NCI-H1092 treated with DMSO at 0.1 percent for 48 hours (cell line): ENCODE results near the gene RAB11FIP5.

Experiments
- DNase-seq: peaks from one replicate; lab custom pipeline; 2025; lab: John Stamatoyannopoulos, UW

RAB11FIP5 gene

GRCh38 chr2:73084971-73085370 is 27.8 kb downstream of the RAB11FIP5 start:
- no peak for DNase-seq

DNA sequence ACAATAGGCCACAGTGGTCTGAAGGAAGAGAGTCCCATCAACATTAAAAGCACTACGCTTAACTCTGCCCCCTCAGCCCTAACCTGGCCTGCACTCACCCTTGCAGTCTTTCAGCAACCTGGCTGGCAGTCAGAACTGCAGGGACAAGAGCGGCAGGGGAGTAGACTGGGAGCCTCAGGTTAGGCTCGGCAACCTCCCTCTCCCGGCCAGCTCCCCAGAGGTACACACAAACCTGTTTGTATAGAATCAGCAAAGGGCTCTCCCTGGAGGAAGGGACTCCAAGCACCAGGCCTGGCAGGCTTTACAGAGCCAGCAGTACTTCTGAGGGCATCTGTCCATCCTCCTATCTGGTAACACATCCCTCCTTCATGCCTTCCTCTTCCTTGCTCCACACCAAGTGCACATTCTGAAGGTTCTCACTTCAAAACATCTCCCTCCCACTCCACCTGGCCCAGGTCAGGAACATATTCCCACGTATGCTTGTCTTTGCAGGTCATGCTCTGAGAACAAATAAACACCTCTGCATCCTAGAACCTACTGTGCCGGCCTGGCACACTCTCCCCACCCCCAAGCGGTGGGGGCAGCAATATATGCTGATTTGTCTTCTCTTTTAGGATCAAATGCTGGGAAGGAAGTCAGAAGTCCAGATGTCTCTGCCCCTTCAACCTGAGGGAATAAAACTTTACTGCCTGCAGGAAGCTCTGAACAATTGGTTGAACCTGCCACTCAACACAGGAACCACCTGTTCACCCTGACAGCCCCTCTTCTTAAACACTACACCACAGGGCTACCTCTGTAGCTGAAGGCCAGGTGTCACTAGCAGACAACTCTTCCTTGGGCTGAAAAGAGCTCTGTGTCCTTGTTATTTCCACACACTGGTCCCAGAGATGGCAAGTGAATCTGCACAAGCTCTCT is 28.6 kb downstream of the RAB11FIP5 start:
- no peak for DNase-seq

DNA sequence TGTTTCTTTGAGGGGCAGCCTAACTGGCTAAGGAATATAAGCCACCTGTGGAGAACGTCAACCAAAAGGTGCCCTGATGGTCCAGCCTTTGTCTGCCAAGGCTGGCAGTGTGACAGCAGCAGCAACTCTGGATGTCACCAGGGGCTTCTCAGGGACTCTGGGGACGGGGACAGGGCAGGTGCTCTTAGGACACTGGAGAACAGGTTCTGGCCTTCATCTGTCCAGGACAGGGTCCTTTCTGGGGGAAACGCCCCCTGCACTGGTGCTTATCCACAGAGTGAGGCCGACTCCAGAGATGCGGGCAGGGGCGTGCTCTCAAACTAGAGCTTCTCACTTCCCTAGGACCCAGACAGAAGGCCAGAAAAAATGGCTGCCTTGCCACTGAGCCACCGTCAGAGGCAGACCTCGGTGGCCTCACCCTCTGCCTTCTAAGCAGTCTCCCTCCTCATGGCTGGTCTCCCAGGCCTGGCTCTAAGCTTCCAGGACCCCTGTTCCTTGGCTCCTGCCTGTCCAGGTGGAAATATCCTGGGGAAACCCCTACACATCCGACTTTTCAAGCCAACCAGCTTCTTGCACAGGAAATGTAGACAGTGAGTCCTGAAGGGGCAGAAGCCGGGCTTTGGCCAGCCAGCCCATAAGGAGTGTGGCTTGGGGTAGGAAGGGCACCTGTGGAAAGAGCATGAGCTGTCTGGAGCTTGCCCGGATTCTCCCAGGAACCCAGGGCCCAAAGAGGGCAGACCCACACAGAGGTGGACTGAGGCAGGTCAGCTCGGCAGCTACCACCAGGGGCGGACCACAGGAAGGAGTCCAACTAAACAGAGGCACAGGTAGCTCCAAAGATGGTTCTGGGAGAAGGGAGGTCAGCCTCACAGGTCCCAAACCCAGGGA is 30.0 kb downstream of the RAB11FIP5 start:
- DNase-seq = no peak

DNA sequence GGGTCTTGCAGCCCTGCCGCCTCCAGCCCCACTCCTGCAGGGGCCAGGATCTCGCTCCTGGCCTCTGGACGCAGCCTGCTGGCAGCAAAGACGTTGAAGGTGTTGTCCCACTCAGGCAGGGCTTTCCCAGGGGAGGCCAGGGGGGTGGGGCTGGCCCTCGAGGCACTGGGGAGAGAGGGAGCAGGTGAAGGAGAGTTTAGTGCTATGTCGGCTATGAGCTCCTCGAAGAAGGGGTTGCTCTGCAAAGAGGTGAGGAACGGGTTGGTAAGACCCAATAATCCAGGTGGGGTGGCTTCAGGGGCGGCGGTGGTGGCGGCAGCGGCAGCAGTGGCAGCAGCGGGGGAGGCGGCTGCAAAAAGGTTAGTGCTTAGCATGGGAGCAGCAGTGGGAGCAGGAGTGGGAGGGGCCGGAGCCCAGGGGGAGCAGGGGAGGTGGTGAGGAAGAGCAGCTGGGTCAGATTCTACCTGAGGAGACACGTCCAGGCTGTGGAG is 31.5 kb downstream of the RAB11FIP5 start:
- DNase-seq = no peak

DNA sequence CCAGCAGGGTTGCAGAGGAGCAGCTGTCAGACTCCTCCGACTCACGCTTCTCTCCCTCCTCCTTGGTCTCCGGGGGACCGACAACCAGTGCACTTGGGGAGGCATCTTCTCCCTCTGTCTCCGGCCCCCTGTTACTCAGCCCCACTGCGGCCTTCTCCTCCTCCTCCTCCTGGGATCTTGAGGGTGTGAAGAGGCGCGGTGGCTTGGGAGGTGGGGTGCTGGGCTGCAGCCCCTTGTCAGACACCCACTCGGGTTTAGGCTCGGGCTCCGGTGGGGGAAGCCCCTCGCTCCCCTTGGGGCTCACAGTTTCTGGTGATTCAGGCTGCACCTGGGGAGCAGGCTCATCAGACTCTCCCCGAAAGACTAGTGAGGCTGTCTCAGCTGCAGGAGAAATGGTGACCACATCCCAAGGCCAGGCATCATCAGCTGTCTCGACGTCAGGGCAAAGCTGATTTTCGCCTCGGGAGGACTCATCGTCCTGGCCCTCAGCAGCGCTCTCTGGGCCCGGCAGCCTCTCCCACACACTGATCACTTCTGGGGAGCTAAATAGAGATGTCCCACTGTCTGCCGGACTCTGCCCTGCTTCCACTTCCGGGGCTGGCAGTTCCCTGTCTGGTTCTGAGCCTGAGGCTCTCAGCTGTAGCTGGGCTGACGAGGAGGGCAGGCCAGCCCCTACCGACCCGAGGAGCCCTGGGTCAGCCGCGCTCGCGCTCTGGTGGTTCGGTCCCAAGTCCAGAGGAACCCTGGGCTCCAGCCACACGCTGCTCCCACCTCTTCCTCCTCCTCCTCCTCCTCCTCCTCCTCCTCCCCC is 32.2 kb downstream of the RAB11FIP5 start:
- DNase-seq = no peak

- no peak for DNase-seq
Measured at GRCh38 chr2:73079636-73080035, 33.1 kb downstream of the RAB11FIP5 start.

- no peak for DNase-seq
Measured at GRCh38 chr2:73078457-73079411, 34.0 kb downstream of the RAB11FIP5 start.

- DNase-seq = no peak
Measured at GRCh38 chr2:73077424-73077795, 35.3 kb downstream of the RAB11FIP5 start.

- no peak for DNase-seq
Measured at GRCh38 chr2:73076701-73077423, 35.9 kb downstream of the RAB11FIP5 start.

DNA sequence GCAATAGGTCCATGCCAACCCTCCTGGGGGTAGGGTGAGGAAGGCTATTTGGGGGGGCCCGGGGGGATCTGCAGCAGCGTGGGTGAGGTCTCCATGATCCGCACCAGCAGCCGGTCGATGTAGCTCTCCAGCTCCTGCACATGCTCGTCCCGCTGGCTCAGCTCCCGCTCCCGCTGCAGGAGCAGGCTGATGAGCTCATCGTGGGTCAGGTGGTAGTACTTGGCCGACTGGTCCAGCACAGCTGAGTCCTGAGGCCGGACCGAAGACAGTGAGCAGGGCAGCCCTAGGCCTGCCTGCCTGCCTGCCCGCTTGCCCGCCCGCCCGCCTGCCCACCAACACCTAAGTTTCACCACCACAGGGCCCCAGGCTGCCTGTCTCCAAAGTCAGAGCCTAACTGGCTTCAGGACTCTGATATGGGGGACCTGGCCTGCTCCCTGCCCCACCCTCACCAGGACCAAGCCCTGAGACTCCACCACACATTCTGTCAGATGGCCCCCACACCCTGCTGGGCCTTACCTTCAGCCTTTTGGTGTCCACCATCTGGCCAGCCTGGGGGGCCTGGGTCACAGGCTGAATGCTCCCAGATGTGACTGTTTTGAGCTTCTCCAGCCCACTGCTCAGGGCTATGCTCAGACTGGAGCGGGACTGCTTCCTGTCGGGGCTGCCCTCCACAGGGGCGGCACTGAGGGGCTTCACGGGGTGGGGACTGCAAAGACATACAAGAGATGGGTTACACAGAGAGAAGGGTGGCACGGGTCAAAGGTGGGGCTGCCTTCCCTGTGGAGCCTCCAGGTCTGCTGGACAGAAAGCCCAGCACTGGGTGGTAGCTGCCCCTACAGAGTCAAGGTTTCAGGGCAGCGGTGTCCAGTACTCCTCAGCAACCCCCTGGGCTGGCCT is 37.0 kb downstream of the RAB11FIP5 start:
- DNase-seq = no peak

GRCh38 chr2:73074110-73075069 is 38.4 kb downstream of the RAB11FIP5 start:
- DNase-seq = no peak

DNA sequence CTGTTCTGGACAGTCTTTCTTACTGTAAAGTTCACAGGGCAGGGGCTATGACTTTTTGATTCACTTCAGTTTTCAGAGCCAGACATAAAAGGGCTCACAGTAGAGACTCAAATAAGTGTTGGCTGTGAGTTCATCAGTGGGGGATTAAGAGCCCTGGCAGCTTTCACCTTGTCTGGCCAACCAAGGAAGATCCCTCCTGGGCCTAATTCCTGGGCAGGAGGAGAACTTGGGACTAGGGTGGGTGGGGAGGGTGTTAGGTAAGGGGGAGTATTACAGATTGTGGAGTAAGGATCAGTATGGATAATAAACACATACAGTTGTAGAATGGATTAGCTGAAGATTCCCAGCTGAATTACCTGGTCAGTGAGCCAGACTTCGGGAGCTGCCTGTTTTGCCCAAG is 40.3 kb downstream of the RAB11FIP5 start:
- DNase-seq = no peak

- no peak for DNase-seq
Measured at GRCh38 chr2:73072129-73072395, 40.7 kb downstream of the RAB11FIP5 start.

DNA sequence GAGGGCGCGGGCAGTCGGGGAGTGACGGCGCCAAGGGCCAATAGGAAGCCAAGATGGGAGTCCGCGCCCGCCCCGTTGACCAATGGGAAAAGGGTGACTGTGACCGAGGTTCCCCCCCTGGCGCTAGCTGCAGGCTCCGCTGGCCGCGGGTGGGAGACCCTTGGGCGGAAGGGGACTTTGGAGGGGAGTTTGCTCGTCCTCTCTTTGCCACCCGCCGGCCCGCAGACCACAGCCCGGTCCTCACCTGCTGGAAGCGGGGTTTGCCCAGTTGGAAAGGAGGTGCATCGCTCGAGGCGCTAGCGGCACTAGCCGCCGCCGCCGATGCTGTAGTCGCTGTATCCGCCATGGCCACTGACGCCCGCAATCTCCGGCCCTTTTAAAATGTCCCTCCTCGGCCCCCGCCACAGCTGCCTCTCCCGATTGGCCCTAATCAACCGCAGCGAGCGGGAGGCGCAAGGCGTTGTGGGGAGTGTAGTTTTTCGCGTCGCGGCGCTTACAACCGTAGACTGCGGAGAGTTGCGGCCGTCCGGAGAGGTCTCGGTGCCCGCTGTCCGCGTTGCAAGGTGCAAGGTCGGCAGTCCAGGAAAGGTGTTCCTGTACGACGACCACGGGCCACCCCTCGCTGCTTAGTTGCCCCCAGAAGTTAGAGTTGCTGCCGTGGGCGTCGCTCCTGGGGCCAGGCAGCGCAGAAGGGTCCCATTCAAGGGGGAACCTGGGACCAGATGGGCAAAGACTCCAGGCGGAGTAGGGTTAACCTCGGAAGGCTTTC is 41.2 kb downstream of the RAB11FIP5 start, which contains the start of gene SFXN5:
TSS of gene SFXN5 (minus strand) at position 353 of the 769 bp plus-strand sequence. CDS start at position 346, 7 bp downstream.
- peak; percentile 92 for DNase-seq

DNA sequence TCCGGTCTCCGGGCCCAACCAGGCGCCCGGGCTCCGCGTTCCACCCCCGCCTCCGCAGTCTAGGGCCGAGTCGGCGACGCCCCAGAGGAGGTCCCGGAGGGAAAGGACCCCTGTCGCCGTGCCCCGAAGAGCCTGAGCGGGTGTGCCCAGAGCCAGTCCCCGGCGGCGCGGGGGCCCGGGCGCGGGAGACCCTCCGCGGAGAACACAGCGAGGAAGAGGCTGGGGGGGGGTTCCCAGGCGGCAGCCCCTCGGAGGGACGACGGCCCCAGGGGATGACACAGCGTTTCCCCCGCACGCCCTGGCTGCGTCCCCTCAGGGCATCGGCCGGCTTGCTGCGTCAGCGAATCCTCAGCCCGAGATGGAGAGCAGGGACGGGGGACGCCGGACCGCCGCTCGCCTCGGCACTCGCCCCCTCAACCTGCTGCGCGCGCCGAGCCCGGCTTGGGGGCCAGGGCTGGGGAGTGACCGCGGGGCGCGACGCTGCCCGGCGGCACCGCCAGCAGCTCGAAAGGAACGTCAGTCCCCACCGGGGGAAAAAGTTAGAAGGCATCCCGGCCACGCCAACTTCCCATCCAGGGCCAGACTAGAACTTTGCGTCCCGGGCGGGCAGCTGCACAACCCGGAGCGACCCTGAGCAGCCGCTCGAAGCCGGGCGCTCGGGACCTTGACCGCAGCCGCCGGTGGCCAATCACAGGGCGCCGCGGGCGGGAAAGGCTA is 41.9 kb downstream of the RAB11FIP5 start:
- no peak for DNase-seq

GRCh38 chr2:73069855-73070642 is 42.7 kb downstream of the RAB11FIP5 start:
- DNase-seq = no peak
